ENCODE results near the gene CTRB1.

CTRB1 gene

DNA sequence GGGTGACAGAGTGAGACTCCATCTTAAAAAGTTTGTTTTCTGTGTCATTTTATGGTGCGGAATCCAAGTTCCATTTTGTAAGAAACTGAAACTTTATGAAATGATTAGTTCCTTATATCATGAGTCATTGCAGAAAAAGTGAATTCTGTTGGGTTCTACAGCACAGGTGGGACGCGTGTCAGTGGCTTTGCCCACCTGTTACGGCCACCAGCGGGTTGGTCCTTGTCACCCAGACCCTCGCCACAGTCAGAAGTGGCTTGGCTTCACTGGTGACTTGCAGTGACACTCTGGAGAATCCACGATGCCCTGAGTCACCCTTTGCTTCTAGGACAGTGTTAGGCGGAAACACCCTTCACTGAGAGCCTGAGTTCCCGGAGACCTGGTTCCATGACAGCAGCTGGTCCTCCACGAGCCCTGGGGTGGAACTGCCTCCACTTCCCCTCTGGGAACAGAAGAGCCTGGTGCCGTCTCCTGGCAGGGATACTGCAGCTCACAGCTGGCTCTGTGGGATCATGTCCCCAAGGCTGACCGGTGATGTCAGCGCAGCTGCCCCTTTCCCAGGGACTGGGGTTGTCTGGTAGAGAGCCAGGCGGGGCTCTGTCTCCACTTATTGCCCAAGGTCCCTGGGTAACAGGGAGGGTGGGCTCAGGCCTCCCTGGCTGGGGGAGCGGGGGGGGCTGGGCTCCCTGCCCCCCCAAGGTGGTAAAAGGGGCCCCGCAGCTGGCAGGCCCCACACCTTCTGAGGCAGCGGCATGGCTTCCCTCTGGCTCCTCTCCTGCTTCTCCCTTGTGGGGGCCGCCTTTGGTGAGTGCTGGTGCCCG lies at the start of gene CTRB1:
TSS of gene CTRB1 (plus strand) at position 733 of the 821 bp plus-strand sequence. CDS start at position 753, 20 bp downstream.
- DNase-seq (ENCODE audit: low read depth in 2 of 3, low spot score in 1 of 3), result no peak

DNA sequence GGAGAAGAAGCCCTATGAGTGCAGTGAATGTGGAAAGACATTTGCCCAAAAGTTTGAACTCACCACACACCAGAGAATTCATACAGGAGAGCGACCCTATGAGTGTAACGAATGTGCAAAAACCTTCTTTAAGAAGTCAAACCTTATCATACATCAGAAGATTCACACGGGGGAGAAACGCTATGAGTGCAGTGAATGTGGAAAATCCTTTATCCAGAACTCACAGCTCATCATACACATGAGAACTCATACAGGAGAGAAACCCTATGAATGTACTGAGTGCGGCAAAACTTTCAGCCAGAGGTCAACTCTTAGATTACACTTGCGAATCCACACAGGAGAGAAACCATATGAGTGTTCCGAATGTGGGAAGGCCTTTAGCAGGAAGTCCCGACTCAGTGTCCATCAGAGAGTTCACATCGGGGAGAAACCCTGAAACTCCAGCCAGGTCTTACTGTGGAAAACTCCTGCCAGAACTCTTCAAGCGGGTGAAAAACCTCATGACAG lies 48.8 kb upstream of the CTRB1 start:
- no peak for DNase-seq (ENCODE audit: low read depth in 2 of 3, low spot score in 1 of 3)

- DNase-seq (ENCODE audit: low read depth in 2 of 3, low spot score in 1 of 3), result no peak
These were observed 46.2 kb upstream of the CTRB1 start for GRCh38 chr16:75172578-75172977.

- DNase-seq (ENCODE audit: low read depth in 2 of 3, low spot score in 1 of 3), result no peak
These were observed 43.7 kb upstream of the CTRB1 start for GRCh38 chr16:75175074-75175473.

DNA sequence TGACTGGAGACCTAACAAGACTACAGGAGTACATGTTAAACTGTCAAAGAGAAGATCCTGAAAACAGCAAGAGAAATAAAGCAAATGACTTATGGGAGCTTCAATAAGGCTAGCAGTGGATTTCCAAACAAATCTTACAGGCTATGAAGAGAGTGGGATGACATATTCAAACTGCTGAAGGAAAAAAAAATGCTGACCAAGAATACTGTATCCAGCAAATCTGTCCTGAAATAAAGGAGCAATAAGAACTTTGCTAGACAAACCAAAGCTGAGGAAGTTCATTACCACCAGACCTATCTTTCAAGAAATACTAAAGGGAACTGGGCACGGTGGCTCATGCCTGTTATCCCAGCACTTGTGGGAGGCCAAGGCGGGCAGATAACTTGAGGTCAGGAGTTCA lies 41.9 kb upstream of the CTRB1 start:
- DNase-seq (ENCODE audit: low read depth in 2 of 3, low spot score in 1 of 3), result no peak

DNA sequence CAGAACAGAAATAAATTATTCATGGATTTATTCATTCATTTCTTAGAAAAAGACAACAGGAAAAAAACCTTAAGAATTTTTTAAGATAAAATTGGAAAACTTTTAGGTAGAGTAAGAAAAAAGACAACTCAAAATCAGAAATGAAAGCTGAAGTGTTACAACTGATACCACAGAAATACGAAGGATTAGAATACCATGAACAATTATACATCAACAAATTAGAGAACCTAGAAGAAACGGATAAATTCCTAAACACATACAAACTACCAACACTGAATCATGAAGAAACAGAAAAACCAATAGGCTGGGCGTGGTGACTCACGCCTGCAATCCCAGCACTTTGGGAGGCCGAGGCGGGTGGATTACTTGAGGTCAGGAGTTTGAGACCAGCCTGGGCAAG lies 39.6 kb upstream of the CTRB1 start:
- DNase-seq (ENCODE audit: low read depth in 2 of 3, low spot score in 1 of 3), result no peak

DNA sequence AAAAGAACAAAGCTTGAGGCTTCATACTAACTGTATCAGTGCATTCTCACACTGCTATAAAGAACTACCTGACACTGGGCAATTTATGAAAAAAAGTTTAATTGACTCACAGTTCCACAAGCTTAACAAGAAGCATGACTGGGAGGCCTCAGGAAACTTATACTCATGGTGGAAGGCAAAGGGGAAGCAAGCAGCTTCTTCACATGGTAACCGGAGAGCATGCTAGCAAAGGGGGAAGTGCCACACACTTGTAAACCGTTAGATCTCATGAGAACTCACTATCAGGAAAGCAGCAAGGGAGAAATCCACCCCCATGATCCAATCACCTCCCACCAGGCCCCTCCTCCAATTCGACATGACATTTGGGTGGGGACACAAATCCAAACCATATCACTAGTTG lies 37.2 kb upstream of the CTRB1 start:
- DNase-seq (ENCODE audit: low read depth in 2 of 3, low spot score in 1 of 3), result no peak

- DNase-seq (ENCODE audit: low read depth in 2 of 3, low spot score in 1 of 3), result no peak
These were observed 29.8 kb upstream of the CTRB1 start for GRCh38 chr16:75188832-75189477.

- DNase-seq (ENCODE audit: low read depth in 2 of 3, low spot score in 1 of 3), result no peak
These were observed 29.0 kb upstream of the CTRB1 start for GRCh38 chr16:75189638-75190245.

DNA sequence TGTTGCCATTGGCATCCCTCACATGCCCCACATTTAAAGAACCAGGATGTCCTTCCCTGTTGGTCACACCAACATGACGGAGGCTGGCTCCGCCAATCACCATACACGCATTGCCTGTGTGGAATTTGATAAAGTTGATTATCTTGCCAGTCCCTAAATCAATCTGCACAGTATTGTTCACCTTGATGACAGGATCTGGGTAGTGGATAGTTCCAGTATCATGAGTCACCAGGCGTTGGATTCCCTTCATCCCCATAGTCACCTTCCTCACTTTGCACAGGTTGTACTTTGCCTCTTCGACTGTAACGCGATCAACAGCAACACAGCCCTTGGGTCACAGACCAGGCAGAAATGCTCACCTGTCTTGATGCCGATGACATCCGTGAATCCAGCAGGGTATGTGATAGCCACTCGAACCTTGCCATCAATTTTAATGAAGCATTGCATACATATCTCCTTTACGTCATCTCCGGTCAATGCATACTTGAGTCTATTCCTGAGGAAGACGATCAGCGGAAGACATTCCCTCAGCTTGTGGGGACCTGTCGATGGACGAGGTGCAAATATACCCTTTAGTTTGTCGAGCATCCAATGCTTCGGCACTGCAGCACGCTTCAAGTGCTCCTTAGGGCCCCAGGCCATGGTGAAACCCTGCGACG lies 26.1 kb upstream of the CTRB1 start:
- no peak for DNase-seq (ENCODE audit: low read depth in 2 of 3, low spot score in 1 of 3)

DNA sequence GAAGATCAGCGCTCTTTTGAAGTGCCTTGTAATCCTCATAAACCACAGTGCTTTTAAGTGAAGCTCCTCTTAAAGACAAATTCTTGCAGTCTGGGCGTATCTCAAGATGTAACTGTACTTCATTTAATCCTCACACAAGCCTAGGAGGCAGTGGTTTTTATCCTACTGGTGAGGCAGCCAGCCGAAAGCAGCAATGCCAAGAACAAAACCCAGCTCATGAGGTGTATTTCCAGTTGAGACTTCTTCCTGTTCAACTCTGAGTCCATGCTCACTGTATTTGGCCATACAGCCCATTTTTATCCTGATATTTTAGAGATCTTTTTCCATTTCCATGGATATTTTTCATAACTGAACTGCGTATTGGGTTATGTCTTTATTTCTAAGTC lies 25.5 kb upstream of the CTRB1 start:
- no peak for DNase-seq (ENCODE audit: low read depth in 2 of 3, low spot score in 1 of 3)

DNA sequence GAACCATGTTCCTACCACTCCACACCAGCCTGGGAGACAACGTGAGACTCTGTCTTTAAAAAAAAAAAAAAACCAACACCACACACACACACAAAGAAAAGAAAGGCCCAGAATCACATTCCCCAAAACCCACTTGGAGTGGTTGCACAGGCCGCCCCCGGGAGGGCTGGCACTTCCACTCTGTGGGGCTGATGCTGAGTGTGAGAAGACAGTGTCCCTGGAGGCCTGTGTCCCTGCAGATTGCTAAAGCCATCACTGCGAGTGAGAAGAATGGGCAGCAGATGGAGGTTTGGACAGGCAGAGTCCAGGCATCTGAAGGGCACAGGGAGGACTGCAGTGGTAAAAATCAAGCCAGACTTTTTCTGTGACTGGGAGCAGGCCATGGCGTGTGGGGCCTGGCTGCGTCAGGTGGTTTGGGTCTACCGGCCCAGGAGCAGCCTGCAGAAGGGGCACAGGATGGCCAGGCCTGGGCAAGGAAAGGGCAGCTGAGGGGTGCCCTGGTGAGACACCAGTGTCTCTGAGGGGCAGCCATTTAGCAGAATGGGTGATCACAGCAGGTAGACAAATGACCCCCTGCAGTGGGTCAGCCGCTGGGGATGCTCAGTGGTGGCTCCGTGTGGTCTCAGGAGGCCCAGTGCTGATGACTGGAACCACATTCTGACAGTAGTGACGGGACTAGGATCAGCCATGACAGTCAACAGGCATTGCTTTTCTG lies 24.9 kb upstream of the CTRB1 start:
- DNase-seq (ENCODE audit: low read depth in 2 of 3, low spot score in 1 of 3), result no peak

GRCh38 chr16:75195811-75196790 lies 22.7 kb upstream of the CTRB1 start:
- DNase-seq (ENCODE audit: low read depth in 2 of 3, low spot score in 1 of 3), result no peak

GRCh38 chr16:75196836-75197235 lies 22.0 kb upstream of the CTRB1 start:
- DNase-seq (ENCODE audit: low read depth in 2 of 3, low spot score in 1 of 3), result no peak

DNA sequence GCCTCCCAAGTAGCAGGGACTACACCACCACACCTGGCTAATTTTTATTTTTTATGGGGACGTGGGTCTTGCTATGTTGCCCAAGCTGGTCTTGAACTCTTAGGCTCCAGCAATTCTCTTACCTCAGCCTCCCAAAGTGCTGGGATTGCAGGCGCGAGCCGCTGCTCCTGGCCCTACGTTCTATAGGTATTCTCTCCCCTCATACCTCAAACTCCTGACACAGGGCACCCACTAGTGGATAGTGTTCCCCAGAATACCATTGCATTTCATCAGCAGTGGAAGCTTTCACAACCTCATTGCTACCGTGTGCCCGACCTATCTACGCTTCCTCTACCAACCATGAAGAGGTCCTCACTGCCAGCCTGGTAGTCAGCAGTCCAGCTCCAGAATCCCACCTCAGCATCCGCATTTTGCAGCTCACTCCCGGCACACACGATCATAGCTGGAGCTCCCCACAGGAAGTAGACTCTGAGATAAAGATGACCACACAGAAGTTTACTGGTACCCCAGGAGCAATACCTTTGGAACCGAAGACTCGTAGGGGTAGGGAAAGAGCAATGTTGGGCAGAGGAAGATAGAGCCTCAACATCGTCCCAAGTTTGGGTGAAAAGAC lies 21.2 kb upstream of the CTRB1 start:
- no peak for DNase-seq (ENCODE audit: low read depth in 2 of 3, low spot score in 1 of 3)

DNA sequence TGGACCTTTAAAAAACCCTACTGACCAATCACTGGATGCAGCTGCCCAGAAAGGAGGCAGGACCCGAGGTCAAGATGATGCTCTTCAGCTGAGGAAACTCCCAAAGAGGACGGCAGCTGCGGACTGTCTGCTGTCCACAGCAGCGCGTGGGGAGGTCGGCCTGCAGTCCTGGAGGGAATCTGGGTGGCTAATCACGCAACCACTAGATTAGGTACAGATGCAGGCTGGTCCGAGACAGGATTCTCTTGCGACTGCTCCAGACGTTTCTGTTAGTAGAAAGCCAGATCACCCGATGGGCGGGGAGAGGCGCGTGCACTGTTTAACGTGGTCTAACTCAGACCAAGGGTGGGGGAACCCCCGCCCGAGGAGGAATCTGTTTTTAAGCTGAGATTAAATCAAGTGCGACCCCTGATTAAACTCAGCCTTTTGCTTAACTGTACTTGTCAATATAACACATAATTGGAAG lies 20.6 kb upstream of the CTRB1 start:
- DNase-seq (ENCODE audit: low read depth in 2 of 3, low spot score in 1 of 3), result no peak

DNA sequence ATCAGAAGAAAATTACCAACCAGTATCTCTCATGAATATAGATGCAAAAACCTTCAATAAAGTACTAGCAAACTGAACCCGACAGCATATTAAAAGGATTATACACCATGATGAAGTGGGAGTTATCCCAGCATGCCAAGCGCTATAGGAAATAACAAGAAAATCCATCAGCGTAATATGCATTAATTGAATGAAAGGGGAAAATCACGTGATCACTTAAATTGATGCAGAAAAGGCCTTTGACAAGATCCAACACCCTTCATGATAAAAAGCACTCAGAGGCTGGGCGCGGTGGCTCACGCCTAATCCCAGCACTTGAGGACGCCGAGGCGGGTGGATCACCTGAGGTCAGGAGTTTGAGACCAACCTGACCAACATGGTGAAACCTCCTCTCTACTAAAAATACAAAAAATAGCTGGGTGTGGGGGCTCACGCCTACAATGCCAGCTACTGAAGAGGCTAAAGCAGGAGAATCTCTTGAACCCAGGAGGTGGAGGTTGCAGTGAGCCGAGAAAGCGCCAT lies 16.7 kb upstream of the CTRB1 start:
- DNase-seq (ENCODE audit: low read depth in 2 of 3, low spot score in 1 of 3), result no peak

DNA sequence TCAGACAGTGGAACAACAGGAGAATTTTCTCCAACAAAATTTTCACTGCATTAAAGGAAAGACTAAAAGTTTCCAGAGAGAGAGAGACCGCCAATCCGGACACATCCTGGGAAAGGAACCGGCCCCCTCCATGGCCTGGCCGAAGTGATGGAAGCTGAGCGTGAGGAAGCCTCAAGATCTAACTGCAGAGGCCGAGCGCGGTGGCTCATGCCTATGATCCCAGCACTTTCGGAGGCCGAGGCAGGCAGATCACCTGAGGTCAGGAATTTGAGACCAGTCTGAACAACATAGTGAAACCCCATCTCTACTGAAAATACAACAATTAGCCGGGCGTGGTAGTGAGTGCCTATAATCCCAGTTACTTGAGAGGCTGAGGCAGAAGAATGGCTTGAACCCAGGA lies 15.7 kb upstream of the CTRB1 start:
- DNase-seq (ENCODE audit: low read depth in 2 of 3, low spot score in 1 of 3), result no peak

Measured in stimulated activated CD4-positive, alpha-beta T cell treated with anti-CD3 and anti-CD28 coated beads, Interleukin-12 subunit alpha, Interleukin-12 subunit beta, amount 100 ng/mL, for 48 hours (primary cell).